HepG2 (cell line): ENCODE results near the gene BAIAP2L2. TPM values are rescaled to one million over a fixed set of nuclear protein-coding genes. Genes with fewer than 3 reads are reported as not detected.

ENCODE experiments used
- CBX1 ChIP-seq: IDR thresholded peaks from one replicate; pipeline ENCODE4 v1.6.1; 2016; ENCODE audit warnings: antibody characterized with exemption, low read depth
- E2F1 ChIP-seq: sonication (generic); formaldehyde crosslinking; IDR thresholded peaks from 2 replicates; pipeline ENCODE4 v1.5.0; 2020; ENCODE audit warnings: missing genetic modification reagents
- FLYWCH1 ChIP-seq: sonication (generic); formaldehyde crosslinking; IDR thresholded peaks from 2 replicates; pipeline ENCODE4 v1.8.1; 2023; ENCODE audit warnings: mild to moderate bottlenecking, missing genetic modification reagents
- HNF4G ChIP-seq, 2 experiments: sonication (generic) in 1 of 2; formaldehyde crosslinking in 1 of 2; IDR thresholded peaks; 2 replicates each; pipeline versions ENCODE4 v1.4.0 to v1.6.1; 2011 to 2020; ENCODE audit warnings: borderline replicate concordance in 2 of 2, low read depth in 2 of 2, mild to moderate bottlenecking in 2 of 2, low read length in 1 of 2, missing genetic modification reagents in 1 of 2, moderate library complexity in 1 of 2
- MED13 ChIP-seq: sonication (generic); formaldehyde crosslinking; IDR thresholded peaks from 2 replicates; pipeline ENCODE4 v1.5.0; 2020; ENCODE audit warnings: missing genetic modification reagents
- MYPOP ChIP-seq: sonication (generic); formaldehyde crosslinking; IDR thresholded peaks from 2 replicates; pipeline ENCODE4 v1.8.1; 2023; ENCODE audit warnings: mild to moderate bottlenecking, moderate library complexity, missing genetic modification reagents
- NFATC3 ChIP-seq: sonication (generic); formaldehyde crosslinking; IDR thresholded peaks from 2 replicates; pipeline ENCODE4 v1.5.1; 2020; ENCODE audit warnings: mild to moderate bottlenecking, missing genetic modification reagents
- NR2F6 ChIP-seq, 2 experiments: IDR thresholded peaks; 2 replicates each; pipeline ENCODE4 v1.6.1; 2016; ENCODE audit warnings: antibody characterized with exemption in 1 of 2, mild to moderate bottlenecking in 1 of 2
- RBM39 ChIP-seq: fragments of 200-400 bp; formaldehyde crosslinking; IDR thresholded peaks from one replicate; pipeline ENCODE4 v1.6.1; 2018; ENCODE audit warnings: antibody characterized with exemption, mild to moderate bottlenecking, low read depth, low read length; ENCODE audit not compliant: poor library complexity, severe bottlenecking
- RFX1 ChIP-seq: fragments of 450-650 bp; IDR thresholded peaks from 2 replicates; pipeline ENCODE4 v1.6.1; 2017
- SIN3A ChIP-seq: IDR thresholded peaks from 2 replicates; pipeline ENCODE4 v1.6.1; 2011; ENCODE audit warnings: low read depth, mild to moderate bottlenecking, control low read depth, low read length, borderline replicate concordance
- SNAI1 ChIP-seq: sonication (generic); formaldehyde crosslinking; IDR thresholded peaks from 2 replicates; pipeline ENCODE4 v1.5.0; 2020; ENCODE audit warnings: mild to moderate bottlenecking, missing genetic modification reagents, borderline replicate concordance
- SP5 ChIP-seq: IDR thresholded peaks from 2 replicates; pipeline ENCODE4 v1.6.1; 2016; ENCODE audit warnings: low read depth, borderline replicate concordance
- THAP11 ChIP-seq: IDR thresholded peaks from 2 replicates; pipeline ENCODE4 v1.6.1; 2016; ENCODE audit warnings: missing biosample characterization, missing genetic modification reagents
- ZBTB43 ChIP-seq: sonication (generic); formaldehyde crosslinking; conservative IDR thresholded peaks from 2 replicates; pipeline ENCODE4 v1.4.0; 2020; ENCODE audit warnings: missing genetic modification reagents
- ZNF136 ChIP-seq: sonication (generic); formaldehyde crosslinking; IDR thresholded peaks from 2 replicates; pipeline ENCODE4 v1.8.1; 2022; ENCODE audit warnings: low read depth, mild to moderate bottlenecking, moderate library complexity, missing genetic modification reagents
- ZNF224 ChIP-seq: sonication (generic); formaldehyde crosslinking; IDR thresholded peaks from 2 replicates; pipeline ENCODE4 v1.5.0; 2020; ENCODE audit warnings: mild to moderate bottlenecking, missing genetic modification reagents
- ZNF33B ChIP-seq: sonication (generic); formaldehyde crosslinking; IDR thresholded peaks from 2 replicates; pipeline ENCODE4 v1.5.1; 2020; ENCODE audit warnings: mild to moderate bottlenecking, missing genetic modification reagents
- ZNF589 ChIP-seq: sonication (generic); formaldehyde crosslinking; conservative IDR thresholded peaks from 2 replicates; pipeline ENCODE4 v1.8.0; 2022; ENCODE audit warnings: mild to moderate bottlenecking, moderate library complexity, missing genetic modification reagents
- ZNF691 ChIP-seq: sonication (generic); formaldehyde crosslinking; IDR thresholded peaks from 2 replicates; pipeline ENCODE4 v1.4.0; 2020; ENCODE audit warnings: missing genetic modification reagents, low read depth, mild to moderate bottlenecking, borderline replicate concordance
- ZNF747 ChIP-seq: sonication (generic); formaldehyde crosslinking; IDR thresholded peaks from 2 replicates; pipeline ENCODE4 v1.8.1; 2023; ENCODE audit warnings: missing genetic modification reagents, mild to moderate bottlenecking, borderline replicate concordance
- ZNF766 ChIP-seq: sonication (generic); formaldehyde crosslinking; IDR thresholded peaks from 2 replicates; pipeline ENCODE4 v1.5.0; 2020; ENCODE audit warnings: missing genetic modification reagents, borderline replicate concordance
- ZNF816 ChIP-seq: sonication (generic); formaldehyde crosslinking; IDR thresholded peaks from 2 replicates; pipeline ENCODE4 v1.8.0; 2022; ENCODE audit warnings: missing genetic modification reagents, mild to moderate bottlenecking, borderline replicate concordance
- ZNF83 ChIP-seq: sonication (generic); formaldehyde crosslinking; IDR thresholded peaks from 2 replicates; pipeline ENCODE4 v1.4.0; 2020; ENCODE audit warnings: missing genetic modification reagents, mild to moderate bottlenecking, borderline replicate concordance
- polyA plus RNA-seq, 8 experiments: library from polyadenylated mRNA; depleted of rRNA in 3 of 8; stranded (reverse) in 7 of 8; unstranded in 1 of 8; fragments of >200 nt; fragmentation: Illumina TruSeq in 4 of 8; extraction: Trizol in 4 of 8; gene quantifications; 2 replicates each; pipeline versions ENCODE4 v1.2.1 to v1.2.3, GENCODE V29; 2011 to 2016; ENCODE audit warnings: low read depth in 4 of 8, missing spikeins in 1 of 8, mixed read lengths in 1 of 8; ENCODE audit not compliant: insufficient read depth in 1 of 8
- total RNA-seq, 5 experiments: library from RNA; depleted of rRNA; stranded (reverse); fragments of >200 nt; fragmentation: Illumina TruSeq; extraction: Trizol; gene quantifications; 2 replicates each; pipeline ENCODE4 v1.2.3, GENCODE V29; 2016; ENCODE audit warnings: low read depth in 1 of 5

Gene BAIAP2L2
- total and polyA plus RNA-seq, 2 of the 13 experiments (the other 11 are each of a cell fraction or from before 2014, with no cell fraction given) = 4.4 to 7.5 TPM

GRCh38 chr22:38110863-38111852 is 674 bp upstream of the BAIAP2L2 start (continued):
- TF ChIP-seq MYPOP (no peak), ZNF33B (CRISPR knock-in tag) (no peak), SNAI1 (CRISPR knock-in tag) (0 out of 2 replicates have a peak, but pooled peaks have one; percentile 72), ZNF224 (CRISPR knock-in tag) (0 out of 2 replicates have a peak, but pooled peaks have one; percentile 10), CBX1 (no peak), RBM39 (peak; percentile 74), RFX1 (no peak), ZNF136 (CRISPR knock-in tag) (no peak), NFATC3 (CRISPR knock-in tag) (no peak), ZBTB43 (CRISPR knock-in tag) (no peak), ZNF816 (CRISPR knock-in tag) (0 out of 2 replicates have a peak, but pooled peaks have one; percentile 45), ZNF691 (no peak), ZNF766 (CRISPR knock-in tag) (no peak), E2F1 (CRISPR knock-in tag) (no peak), ZNF589 (CRISPR knock-in tag) (0 out of 2 replicates have a peak, but pooled peaks have one; percentile 45), HNF4G (IDR thresholded peaks at IDR 0.05; ENCODE audit: borderline replicate concordance, low read depth, low read length) (peak; percentile 70), HNF4G (CRISPR knock-in tag; IDR thresholded peaks at IDR 0.05; ENCODE audit: borderline replicate concordance, low read depth) (no peak; the same call in 1 of the 2 replicates), ZNF83 (0 out of 2 replicates have a peak, but pooled peaks have one; percentile 58), THAP11 (no peak), FLYWCH1 (CRISPR knock-in tag) (no peak), MED13 (CRISPR knock-in tag) (no peak), SP5 (CRISPR knock-in tag) (no peak), NR2F6 (IDR thresholded peaks at IDR 0.05) (peak; percentile 76), NR2F6 (CRISPR knock-in tag; IDR thresholded peaks at IDR 0.05) (peak; percentile 64; the same call in 1 of the 2 replicates), SIN3A (no peak; the same call in 1 of the 2 replicates), ZNF747 (CRISPR knock-in tag) (no peak)
